GM12878 (cell line): ENCODE results near the gene IRX1. TPM values are rescaled to one million over a fixed set of nuclear protein-coding genes. Genes with fewer than 3 reads are reported as not detected.

Experiments
- ATAC-seq: fragments of 200-7000 bp; cut with Tn5 transposase; 3 replicates; pipeline ENCODE4 v1.9.1; 2020; ENCODE audit warnings: mild to moderate bottlenecking, moderate library complexity
- BruUV-seq: library from RNA; stranded (reverse); fragments of 400-500 nt; replicated peaks from 2 replicates; lab custom pipeline; 2021; lab: Mats Ljungman, UMichigan
- CTCF ChIA-PET: fragments of 300-600 bp; sonication (Branson Sonifier 250); formaldehyde crosslinking; extraction: SDS; loops from one replicate; lab custom pipeline; 2021; ENCODE audit warnings: inconsistent platforms; lab: Yijun Ruan, JAX
- POLR2A ChIA-PET: fragments of 350-600 bp; formaldehyde crosslinking; extraction: SDS; loops from one replicate; lab custom pipeline; 2021; ENCODE audit warnings: inconsistent platforms; lab: Charles Lee
- RAD21 ChIA-PET: fragments of 300-600 bp; sonication (Branson Sonifier 250); formaldehyde crosslinking; loops from one replicate; lab custom pipeline; 2023; ENCODE audit warnings: antibody characterized with exemption; ENCODE audit not compliant: unreplicated experiment; lab: Charles Lee
- SMC1A ChIA-PET: fragments of 300-600 bp; sonication (Branson Sonifier 250); formaldehyde crosslinking; loops from one replicate; lab custom pipeline; 2023; ENCODE audit not compliant: unreplicated experiment, uncharacterized antibody; lab: Charles Lee
- DNase-seq: peaks from one replicate; pipeline ENCODE4 v3.0.0-alpha.2; 2011; ENCODE audit warnings: low read depth, low spot score
- FAIRE-seq: peaks from 3 replicates; lab custom pipeline; 2011; peaks lifted over from hg19 to GRCh38; lab: Jason Lieb, UNC
- H2AFZ ChIP-seq: 2 replicates; pipeline ENCODE4 v1.6.0; 2011; ENCODE audit warnings: low read depth, low read length, control low read depth; ENCODE audit not compliant: control insufficient read depth
- H3K27ac ChIP-seq: 2 replicates; pipeline ENCODE4 v1.5.1; 2011; ENCODE audit warnings: control low read depth; ENCODE audit not compliant: control insufficient read depth, insufficient read depth
- H3K27me3 ChIP-seq, 2 experiments: replicated peaks in 1 of 2; 2 replicates each; pipeline versions ENCODE4 v1.6.0 to v1.6.1; 2011; ENCODE audit warnings: low read length in 1 of 2; ENCODE audit not compliant: control insufficient read depth in 2 of 2, insufficient read depth in 2 of 2
- H3K36me3 ChIP-seq, 2 experiments: 2 replicates each; pipeline ENCODE4 v1.5.1; 2011; ENCODE audit warnings: low read length in 1 of 2; ENCODE audit not compliant: control insufficient read depth in 2 of 2, insufficient read depth in 2 of 2
- H3K4me1 ChIP-seq: 2 replicates; pipeline ENCODE4 v1.6.1; 2011; ENCODE audit warnings: mild to moderate bottlenecking, low read length, moderate library complexity, mixed read lengths; ENCODE audit not compliant: control insufficient read depth, insufficient read depth
- H3K4me2 ChIP-seq: 2 replicates; pipeline ENCODE4 v1.6.0; 2011; ENCODE audit warnings: control low read depth; ENCODE audit not compliant: control insufficient read depth, insufficient read depth
- H3K4me3 ChIP-seq: fragments of 200-600 bp; sonication (generic); 2 replicates; pipeline ENCODE4 v1.5.1; 2016
- H3K79me2 ChIP-seq: 2 replicates; pipeline ENCODE4 v1.6.0; 2011; ENCODE audit warnings: low read length; ENCODE audit not compliant: control insufficient read depth, insufficient read depth
- H3K9ac ChIP-seq: 2 replicates; pipeline ENCODE4 v1.8.0; 2011; ENCODE audit warnings: low read length, control low read depth, mixed read lengths; ENCODE audit not compliant: control insufficient read depth, insufficient read depth
- H3K9me3 ChIP-seq: replicated peaks from 3 replicates; pipeline ENCODE4 v1.5.1; 2011; ENCODE audit warnings: mild to moderate bottlenecking, low read length; ENCODE audit not compliant: control insufficient read depth, insufficient read depth
- H4K20me1 ChIP-seq: 2 replicates; pipeline ENCODE4 v1.6.0; 2011; ENCODE audit not compliant: control insufficient read depth, insufficient read depth
- ASH2L ChIP-seq: fragments of 300-600, 200-600 bp; sonication (generic); IDR thresholded peaks from 2 replicates; pipeline ENCODE4 v1.6.1; 2017; ENCODE audit warnings: low read depth, mild to moderate bottlenecking, borderline replicate concordance
- BACH1 ChIP-seq: fragments of 450-650 bp; IDR thresholded peaks from 2 replicates; pipeline ENCODE4 v1.6.1; 2017; ENCODE audit warnings: mild to moderate bottlenecking, borderline replicate concordance
- CBX3 ChIP-seq: fragments of 200-600 bp; sonication (generic); IDR thresholded peaks from 2 replicates; pipeline ENCODE4 v1.6.1; 2016; ENCODE audit warnings: low read depth, borderline replicate concordance
- E2F4 ChIP-seq: IDR thresholded peaks from 2 replicates; pipeline ENCODE4 v1.6.1; 2012; ENCODE audit warnings: low read depth, low read length, improper control_type of control experiment
- FOXM1 ChIP-seq: IDR thresholded peaks from 2 replicates; pipeline ENCODE4 v1.6.1; 2012; ENCODE audit warnings: low read depth, mild to moderate bottlenecking, inconsistent platforms, low read length, moderate library complexity
- KAT2A ChIP-seq: conservative IDR thresholded peaks from 2 replicates; pipeline ENCODE4 v1.6.1; 2011; ENCODE audit warnings: low read depth, low read length; ENCODE audit not compliant: control insufficient read depth
- NR2F1 ChIP-seq: fragments of 450-650 bp; conservative IDR thresholded peaks from 2 replicates; pipeline ENCODE4 v1.6.1; 2017; ENCODE audit warnings: mild to moderate bottlenecking
- PAX8 ChIP-seq: fragments of 450-650 bp; IDR thresholded peaks from 2 replicates; pipeline ENCODE4 v1.6.1; 2017; ENCODE audit warnings: mild to moderate bottlenecking, moderate library complexity
- RUNX3 ChIP-seq: IDR thresholded peaks from 2 replicates; pipeline ENCODE4 v1.6.1; 2012; ENCODE audit warnings: low read length, inconsistent platforms
- TCF12 ChIP-seq: IDR thresholded peaks from 2 replicates; pipeline ENCODE4 v1.6.1; 2011; ENCODE audit warnings: low read depth, mild to moderate bottlenecking, low read length
- ZNF274 ChIP-seq: IDR thresholded peaks from one replicate; pipeline ENCODE4 v1.8.0; 2011; ENCODE audit not compliant: insufficient read length, insufficient read depth
- WGBS: methylation state at CpG from one replicate; pipeline ENCODE4 v1.1.6; 2016; ENCODE audit warnings: low lambda C conversion rate; ENCODE audit not compliant: insufficient replicate concordance, insufficient coverage; ENCODE audit errors: missing lambda C conversion rate; 5-methylcytosine and 5-hydroxymethylcytosine counted together
- in situ Hi-C: fragments of 300-500 bp; cut with MboI; formaldehyde crosslinking; loops from 9 replicates; pipeline ENCODE4 v1.14.3; 2018; ENCODE audit warnings: mixed read lengths
- intact Hi-C: fragments of 100-400 bp; cut with micrococcal nuclease; formaldehyde crosslinking; loops from one replicate; pipeline ENCODE4 v1.14.2; 2022; ENCODE audit not compliant: unreplicated experiment
- polyA plus RNA-seq, 11 experiments: library from polyadenylated mRNA; depleted of rRNA in 4 of 11; unstranded in 6 of 11; stranded (reverse) in 5 of 11; fragments of >200 nt; fragmentation: Nextera tagmentation in 4 of 11; fragmentation: Illumina TruSeq in 1 of 11; extraction: Ambion mirVana in 4 of 11; extraction: Trizol in 1 of 11; gene quantifications; 1 replicate in 1 of 11; 2 replicates in 10 of 11; pipeline versions ENCODE4 v1.2.1 to v1.2.3, GENCODE V29; 2011 to 2016; ENCODE audit warnings: inconsistent platforms in 2 of 11, missing spikeins in 2 of 11, low read depth in 1 of 11
- total RNA-seq, 4 experiments: library from RNA; depleted of rRNA in 3 of 4; stranded (reverse); fragments of >200 nt in 3 of 4; fragmentation: Illumina TruSeq in 1 of 4; extraction: Trizol in 1 of 4; gene quantifications; 2 replicates each; pipeline versions ENCODE4 v1.2.1 to v1.2.3, GENCODE V29; 2013 to 2021
- TF ChIP-seq, protein P1 (sequence below): IDR thresholded peaks from 2 replicates; pipeline ENCODE4 v1.6.1; 2012; ENCODE audit warnings: improper control_type of control experiment, low read depth, low read length; ENCODE audit not compliant: insufficient replicate concordance

Gene IRX1
- total and polyA plus RNA-seq, 10 of the 15 experiments (the other 5 are each of a cell fraction or from before 2014, with no cell fraction given) = not detected

- Histone ChIP-seq H4K20me1 (no peaks in the 10 kb centered on the region), H3K79me2 (no peaks in the 10 kb centered on the region), H3K9ac (no peak overlapping the region), H3K4me3 (no peak overlapping the region), H3K9me3 (no peaks in the 10 kb centered on the region; the same call in 2 of the 3 replicates), H3K4me1 (no peaks in the 10 kb centered on the region), H3K27ac (no peak overlapping the region), H3K27me3 (no peaks in the 10 kb centered on the region), H3K36me3 (no peaks in the 10 kb centered on the region), H3K4me2 (no peak overlapping the region), H2AFZ (no peak overlapping the region)
- no peak for FAIRE-seq
- ChIA-PET POLR2A (no interaction called here), RAD21 (no interaction called here), SMC1A (no interaction called here), CTCF (no interaction called here)
- intact Hi-C loops = no loop called here
- in situ Hi-C loops = no loop called here
- 16% methylated on average over 5 of the region's 5 CpGs for WGBS
- no peak for DNase-seq
- BruUV-seq = no TSS peak
- TF ChIP-seq FOXM1 (no peak), NR2F1 (no peak), TCF12 (no peak), CBX3 (no peak), RUNX3 (no peak), BACH1 (no peak)
- ATAC-seq = no peak
Measured at GRCh38 chr5:3612591-3613042, 17.0 kb downstream of the IRX1 start.

DNA sequence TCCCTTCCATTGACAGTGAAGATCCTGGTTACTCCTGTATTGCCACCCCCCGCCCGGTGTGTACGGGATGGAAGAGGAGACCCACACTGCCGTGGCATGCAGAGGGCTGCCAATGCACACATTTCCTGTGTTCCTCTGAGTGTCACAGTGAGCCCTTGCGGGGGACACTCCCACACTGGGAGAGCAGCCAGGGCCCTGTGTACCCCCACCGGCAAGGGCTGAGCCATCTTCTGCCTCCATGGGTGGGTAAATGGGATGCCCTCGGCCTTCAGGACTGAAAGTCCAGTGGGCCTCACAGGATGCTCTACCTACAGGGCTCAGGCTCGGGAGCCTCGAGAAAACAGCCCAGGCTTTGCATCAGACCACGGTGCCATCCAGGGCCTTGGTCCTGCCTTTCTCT is 18.1 kb downstream of the IRX1 start:
- no peak overlapping the region for H2AFZ ChIP-seq
- no peaks in the 10 kb centered on the region; the same call in 2 of the 3 replicates for H3K9me3 ChIP-seq
- H3K36me3 ChIP-seq = no peaks in the 10 kb centered on the region
- no peaks in the 10 kb centered on the region for H3K79me2 ChIP-seq
- H3K4me1 ChIP-seq = no peaks in the 10 kb centered on the region
- H4K20me1 ChIP-seq = no peaks in the 10 kb centered on the region
- POLR2A ChIA-PET = no interaction called here
- ATAC-seq = no peak
- intact Hi-C loops = no loop called here
- TF ChIP-seq, protein P1, sequence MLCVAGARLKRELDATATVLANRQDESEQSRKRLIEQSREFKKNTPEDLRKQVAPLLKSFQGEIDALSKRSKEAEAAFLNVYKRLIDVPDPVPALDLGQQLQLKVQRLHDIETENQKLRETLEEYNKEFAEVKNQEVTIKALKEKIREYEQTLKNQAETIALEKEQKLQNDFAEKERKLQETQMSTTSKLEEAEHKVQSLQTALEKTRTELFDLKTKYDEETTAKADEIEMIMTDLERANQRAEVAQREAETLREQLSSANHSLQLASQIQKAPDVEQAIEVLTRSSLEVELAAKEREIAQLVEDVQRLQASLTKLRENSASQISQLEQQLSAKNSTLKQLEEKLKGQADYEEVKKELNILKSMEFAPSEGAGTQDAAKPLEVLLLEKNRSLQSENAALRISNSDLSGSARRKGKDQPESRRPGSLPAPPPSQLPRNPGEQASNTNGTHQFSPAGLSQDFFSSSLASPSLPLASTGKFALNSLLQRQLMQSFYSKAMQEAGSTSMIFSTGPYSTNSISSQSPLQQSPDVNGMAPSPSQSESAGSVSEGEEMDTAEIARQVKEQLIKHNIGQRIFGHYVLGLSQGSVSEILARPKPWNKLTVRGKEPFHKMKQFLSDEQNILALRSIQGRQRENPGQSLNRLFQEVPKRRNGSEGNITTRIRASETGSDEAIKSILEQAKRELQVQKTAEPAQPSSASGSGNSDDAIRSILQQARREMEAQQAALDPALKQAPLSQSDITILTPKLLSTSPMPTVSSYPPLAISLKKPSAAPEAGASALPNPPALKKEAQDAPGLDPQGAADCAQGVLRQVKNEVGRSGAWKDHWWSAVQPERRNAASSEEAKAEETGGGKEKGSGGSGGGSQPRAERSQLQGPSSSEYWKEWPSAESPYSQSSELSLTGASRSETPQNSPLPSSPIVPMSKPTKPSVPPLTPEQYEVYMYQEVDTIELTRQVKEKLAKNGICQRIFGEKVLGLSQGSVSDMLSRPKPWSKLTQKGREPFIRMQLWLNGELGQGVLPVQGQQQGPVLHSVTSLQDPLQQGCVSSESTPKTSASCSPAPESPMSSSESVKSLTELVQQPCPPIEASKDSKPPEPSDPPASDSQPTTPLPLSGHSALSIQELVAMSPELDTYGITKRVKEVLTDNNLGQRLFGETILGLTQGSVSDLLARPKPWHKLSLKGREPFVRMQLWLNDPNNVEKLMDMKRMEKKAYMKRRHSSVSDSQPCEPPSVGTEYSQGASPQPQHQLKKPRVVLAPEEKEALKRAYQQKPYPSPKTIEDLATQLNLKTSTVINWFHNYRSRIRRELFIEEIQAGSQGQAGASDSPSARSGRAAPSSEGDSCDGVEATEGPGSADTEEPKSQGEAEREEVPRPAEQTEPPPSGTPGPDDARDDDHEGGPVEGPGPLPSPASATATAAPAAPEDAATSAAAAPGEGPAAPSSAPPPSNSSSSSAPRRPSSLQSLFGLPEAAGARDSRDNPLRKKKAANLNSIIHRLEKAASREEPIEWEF = no peak
- no peak for TF ChIP-seq E2F4
- TF ChIP-seq KAT2A = no peak
- no peak for TF ChIP-seq ASH2L
- TF ChIP-seq PAX8 = no peak
- no peak for TF ChIP-seq ZNF274
- TF ChIP-seq, all 136 proteins: peak for 0
- no peak for FAIRE-seq
- BruUV-seq = no TSS peak
- Histone ChIP-seq H3K27me3 (no peaks in the 10 kb centered on the region), H3K4me3 (no peak overlapping the region), H3K4me2 (no peak overlapping the region), H3K27ac (no peak overlapping the region), H3K9ac (no peak overlapping the region)
- ChIA-PET RAD21 (no interaction called here), CTCF (no interaction called here), SMC1A (no interaction called here)
- in situ Hi-C loops = no loop called here
- DNase-seq = no peak
- WGBS = 37% methylated on average over 10 of the region's 10 CpGs
